Stimulated activated CD8-positive, alpha-beta memory T cell treated with anti-CD3 and anti-CD28 coated beads, Interleukin-15, amount 100 ng/mL, for 48 hours (primary cell): Measurements from ENCODE around the gene VCY1B.
"Not testable (repeated sequence)": the region's sequence is repeated elsewhere in the genome, so short reads cannot be mapped to it uniquely, and the experiment has no call there.

Experiments
- DNase-seq, 2 donors: peaks; one replicate each; pipeline ENCODE4 v3.0.0-alpha.2; 2020; ENCODE audit warnings: low read depth in 2 of 2

VCY1B gene

GRCh38 chrY:14055927-14056326, at the start of gene VCY1B:
Gene VCY1B, plus strand, starts transcription at chrY:14056227. Its CDS starts 63 bp downstream, at chrY:14056290.
- DNase-seq: not testable (repeated sequence)

- DNase-seq: not testable (repeated sequence)
Measured at GRCh38 chrY:14011916-14012315, 44.1 kb upstream of the VCY1B start.

DNA sequence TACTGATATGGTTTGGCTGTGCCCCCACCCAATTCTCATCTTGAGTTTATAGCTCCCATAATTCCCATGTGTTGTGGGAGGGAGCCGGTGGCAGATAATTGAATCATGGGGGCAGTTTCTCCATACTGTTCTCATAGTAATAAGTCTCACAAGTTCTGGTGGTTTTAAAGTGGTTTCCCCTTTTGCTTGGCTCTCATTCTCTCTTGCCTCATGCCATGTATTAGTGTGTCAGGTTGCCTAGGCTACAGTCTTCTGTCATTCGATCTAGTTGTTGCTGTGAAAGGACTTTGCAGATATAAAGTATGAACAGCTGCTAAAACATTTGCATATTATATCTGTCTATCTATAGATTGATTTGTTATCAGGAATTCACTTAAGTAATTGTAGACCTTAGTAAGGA, 25.6 kb upstream of the VCY1B start:
- not testable (repeated sequence) for DNase-seq

GRCh38 chrY:14085877-14086276, 29.9 kb downstream of the VCY1B start:
- no peak for DNase-seq
